Stimulated activated CD8-positive, alpha-beta memory T cell treated with anti-CD3 and anti-CD28 coated beads, Interleukin-7, amount 100 ng/mL, for 1 hour (primary cell): ENCODE measurements around the gene EXOSC1.
"Not testable (repeated sequence)": the region's sequence is repeated elsewhere in the genome, so short reads cannot be mapped to it uniquely, and the experiment has no call there.

ENCODE experiments used
- DNase-seq, 2 donors: peaks; one replicate each; pipeline ENCODE4 v3.0.0-alpha.2; 2020; ENCODE audit warnings: low read depth in 2 of 2

The EXOSC1 gene

DNA sequence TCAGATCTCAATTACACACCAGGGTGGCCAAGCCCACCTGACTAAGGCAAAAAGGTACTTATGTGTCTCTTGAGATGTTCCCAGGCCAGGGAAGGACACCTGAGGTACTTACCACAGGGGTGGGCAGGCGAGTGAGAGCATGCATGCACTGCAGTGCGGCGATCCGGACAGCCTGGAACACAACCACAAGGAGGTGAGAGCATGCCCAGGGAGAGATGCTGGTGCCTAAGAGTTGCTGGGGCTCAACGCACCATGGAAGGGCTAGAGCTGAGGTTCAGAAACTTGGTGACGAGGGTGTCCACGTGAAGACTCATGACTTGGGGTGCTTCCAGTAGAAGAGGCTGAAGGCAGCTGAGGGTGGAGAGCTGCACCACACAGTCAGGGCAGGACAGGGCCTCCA is 13.3 kb upstream of the EXOSC1 start:
- DNase-seq: no peak

DNA sequence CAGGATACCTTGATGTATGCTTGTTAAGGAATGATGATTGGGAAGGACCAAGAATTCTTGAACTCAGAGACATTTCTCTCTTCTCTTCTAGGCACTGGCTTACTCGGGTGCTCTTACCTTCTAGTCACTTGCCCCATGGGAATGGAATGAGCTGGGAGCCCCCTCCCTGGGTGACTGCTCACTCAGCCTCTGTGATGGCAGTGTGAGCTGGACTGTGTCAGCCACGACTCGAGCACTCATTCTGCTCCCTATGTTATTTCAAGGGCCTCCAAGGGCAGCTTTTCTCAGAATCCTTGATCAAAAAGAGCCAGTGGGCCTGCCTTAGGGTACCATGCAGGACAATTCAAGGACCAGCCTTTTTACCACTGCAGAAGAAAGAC is 10.9 kb upstream of the EXOSC1 start:
- DNase-seq: no peak

DNA sequence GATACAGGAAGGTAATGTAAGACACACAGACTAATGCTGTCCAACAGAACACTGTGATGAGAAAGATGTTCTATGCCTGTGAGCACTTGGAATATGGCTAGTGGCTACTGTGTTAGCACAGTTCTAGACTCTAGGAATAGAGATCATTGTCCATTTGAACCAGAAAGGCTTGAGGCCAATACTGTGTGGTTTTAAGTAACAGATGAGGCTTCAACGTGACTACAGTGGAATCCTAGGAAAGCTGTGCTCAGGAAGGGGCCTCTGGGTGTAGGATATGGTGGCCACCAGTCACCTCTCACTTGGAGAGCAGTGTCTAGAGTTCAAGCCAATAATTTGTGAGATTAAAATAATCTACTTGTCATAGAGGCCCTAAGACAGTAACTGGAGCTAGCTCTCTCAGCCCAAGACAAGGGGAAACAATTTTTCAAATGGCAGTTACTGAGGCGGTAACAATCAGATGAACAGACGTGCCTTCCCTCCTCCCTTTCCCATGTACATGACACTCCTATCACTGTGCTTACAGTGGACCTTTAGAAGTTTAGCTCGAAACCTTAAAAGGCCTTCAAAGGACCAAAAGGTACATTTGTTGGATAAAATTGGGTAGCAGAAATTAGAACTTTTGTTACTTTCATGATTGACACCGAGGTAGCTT is 10.4 kb upstream of the EXOSC1 start:
- no peak for DNase-seq

DNA sequence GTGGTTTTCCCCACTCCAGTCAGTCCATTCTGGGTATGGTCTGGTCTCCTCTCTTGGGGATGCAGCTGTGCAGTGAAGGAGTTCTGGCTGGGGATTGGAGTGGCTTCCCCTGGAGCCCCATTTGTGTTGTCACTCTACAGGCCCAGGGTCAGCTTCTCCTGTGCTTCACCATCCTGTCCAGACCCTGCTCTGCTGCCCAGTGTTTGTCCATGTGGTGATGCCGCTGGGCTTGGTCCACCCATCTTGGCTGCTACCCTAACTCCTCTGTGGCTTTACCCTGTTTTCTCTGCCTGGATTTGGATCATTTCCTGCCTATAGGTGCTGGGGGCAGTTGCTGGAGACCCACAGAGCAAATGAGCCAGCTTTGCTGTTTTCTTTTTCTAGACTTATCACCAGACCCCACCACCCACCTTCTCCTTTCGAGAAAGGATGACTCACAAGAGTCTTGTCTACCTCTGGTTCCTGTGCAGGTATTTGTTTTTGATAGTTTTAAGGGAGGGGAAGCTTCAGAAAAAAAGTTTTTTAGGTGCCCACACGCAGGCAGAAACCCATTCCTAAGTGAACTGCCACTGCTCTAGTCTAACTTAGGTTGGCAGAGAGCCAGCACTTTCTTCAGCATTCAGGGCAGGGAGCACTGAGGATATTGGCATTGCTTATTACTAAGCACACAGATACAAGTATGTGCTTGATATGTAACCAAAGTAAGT is 8.7 kb upstream of the EXOSC1 start:
- no peak for DNase-seq

DNA sequence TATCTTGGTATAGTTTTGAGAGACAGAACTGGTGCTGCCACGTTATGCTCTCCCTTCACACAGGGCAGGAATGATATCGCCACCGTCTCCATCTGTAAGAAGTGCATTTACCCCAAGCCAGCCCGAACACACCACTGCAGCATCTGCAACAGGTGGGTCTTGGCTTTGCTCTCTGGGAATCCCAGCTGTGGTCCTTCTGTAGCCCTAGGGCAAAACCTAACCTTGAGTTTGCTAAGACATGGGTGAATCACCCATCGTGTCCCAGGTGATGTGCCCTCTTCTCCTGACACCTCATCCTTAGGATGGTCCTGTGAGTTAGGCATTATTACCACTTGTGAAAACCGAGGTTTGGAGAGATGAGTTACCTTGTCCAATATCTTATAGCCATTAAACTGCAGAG is 6.5 kb upstream of the EXOSC1 start:
- DNase-seq: no peak

DNA sequence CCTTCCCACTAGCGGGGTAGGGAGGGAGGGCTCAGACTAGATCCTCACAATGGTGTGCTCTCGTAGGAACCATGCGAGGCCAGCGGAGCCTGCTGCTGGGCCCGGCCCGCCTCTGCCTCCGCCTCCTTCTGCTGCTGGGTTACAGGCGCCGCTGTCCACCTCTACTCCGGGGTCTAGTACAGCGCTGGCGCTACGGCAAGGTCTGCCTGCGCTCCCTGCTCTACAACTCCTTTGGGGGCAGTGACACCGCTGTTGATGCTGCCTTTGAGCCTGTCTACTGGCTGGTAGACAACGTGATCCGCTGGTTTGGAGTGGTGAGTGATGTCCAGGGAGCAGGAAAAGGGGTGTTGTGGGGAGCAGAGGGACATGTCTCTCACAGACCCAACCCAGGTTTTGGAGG is 5.8 kb upstream of the EXOSC1 start:
- no peak for DNase-seq

DNA sequence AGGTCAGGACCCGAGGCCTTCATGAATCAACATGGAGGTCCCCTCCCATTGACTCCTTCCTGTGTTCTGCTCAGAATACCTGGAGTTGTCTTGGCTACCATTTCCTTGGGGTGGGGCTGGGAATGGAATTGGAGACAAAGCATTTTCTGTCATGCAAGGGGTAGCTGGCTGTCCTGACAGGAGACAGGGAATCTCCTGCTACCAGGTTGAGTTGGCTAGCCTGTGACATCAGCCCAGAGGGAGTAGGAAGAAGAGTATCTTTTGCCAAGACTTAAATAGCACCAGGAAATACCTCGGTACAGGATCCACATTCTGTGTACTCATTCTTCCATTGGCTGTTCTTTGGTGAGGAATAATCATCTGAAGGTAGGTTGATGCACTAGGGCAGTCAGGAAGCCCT is 5.0 kb upstream of the EXOSC1 start:
- DNase-seq: no peak

DNA sequence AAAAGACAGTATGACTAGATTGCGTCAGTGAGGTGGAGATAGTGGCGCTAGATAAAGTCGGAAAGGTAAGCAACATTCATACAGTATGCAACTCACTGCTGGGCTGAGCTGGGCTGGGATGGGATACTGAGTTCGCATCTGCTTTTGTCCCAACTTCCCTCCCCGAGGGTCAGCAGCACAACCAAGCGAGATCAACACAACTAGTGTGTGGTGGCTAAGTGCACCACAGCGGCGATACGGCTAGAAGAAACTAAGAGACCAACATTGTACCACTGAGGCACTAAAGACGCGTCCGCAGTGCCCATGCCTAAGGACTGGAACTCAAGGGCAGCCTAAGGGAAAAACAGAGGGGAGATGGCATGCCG is 467 bp downstream of the EXOSC1 start:
- no peak for DNase-seq

DNA sequence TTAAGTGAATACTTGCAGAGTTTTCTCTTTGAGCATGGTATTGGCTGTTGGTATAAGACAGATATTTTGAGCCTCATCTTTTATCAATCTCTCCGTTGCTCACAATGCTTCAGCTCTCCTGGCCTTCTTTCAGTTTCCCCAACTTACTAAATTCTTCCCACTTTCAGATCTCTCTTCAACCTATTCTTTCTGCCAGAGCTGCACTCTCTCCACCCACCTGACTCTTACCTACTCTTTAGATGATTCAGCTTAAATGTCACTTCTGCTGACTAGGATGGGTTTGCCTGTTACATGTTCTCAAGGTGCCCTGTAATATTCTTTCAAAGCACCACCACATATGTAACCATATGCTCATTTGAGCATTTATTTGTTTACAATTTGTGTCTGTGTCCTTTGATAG is 1.6 kb downstream of the EXOSC1 start:
- no peak for DNase-seq

DNA sequence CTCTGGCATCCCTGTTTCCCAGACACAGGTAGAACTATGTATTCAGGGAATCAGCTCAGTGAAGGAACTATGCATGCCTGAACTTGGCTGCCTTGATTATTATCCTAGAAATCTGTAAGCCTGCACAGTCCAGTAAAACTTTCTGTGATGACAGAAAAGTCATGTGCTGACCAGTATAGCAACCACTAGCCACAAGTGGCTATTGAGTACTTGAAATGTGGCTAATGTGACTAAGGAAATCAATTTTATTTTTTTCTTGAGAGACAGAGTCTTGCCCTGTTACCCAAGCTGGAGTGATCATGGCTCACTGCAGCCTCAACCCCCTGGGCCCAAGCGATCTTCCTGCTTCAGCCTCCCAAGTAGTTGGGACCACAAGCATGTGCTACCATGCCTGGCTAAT is 3.5 kb downstream of the EXOSC1 start:
- no peak for DNase-seq

DNA sequence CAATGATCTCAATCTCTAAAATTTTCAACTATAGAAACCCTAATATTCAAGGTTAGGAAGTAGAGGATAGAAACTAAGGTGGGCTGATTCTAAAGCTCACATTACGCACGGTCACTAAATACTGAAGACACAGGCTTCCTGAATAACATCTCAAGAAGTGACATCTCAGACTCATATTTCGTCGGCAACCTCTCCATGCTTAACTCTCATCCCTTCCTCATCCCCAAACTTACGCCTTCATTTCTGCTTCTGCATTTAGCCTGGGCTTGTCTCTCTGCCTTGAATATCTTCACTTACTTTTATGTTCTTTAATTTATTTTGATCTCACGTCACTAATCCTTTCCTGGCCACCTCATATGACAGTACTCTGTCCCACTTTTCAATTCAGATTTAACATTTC is 10.6 kb downstream of the EXOSC1 start:
- DNase-seq: no peak

DNA sequence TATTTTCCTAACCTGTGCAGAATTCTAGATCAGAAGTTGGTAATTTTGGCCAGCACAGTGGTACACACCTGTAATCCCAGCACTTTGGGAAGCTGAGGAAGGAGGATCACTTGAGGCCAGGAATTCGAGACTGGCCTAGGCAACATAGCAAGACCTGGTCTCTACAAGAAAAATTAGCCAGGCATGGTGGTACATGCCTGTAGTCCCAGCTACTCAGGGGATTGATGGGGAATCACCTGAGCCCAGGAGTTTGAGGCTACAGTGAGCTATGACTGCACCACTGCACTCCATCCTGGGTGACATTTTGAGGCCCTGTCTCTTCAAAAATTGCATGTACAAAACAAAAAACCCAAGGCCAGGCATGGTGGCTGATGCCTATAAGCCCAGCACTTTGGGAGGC is 11.2 kb downstream of the EXOSC1 start:
- DNase-seq: no peak

DNA sequence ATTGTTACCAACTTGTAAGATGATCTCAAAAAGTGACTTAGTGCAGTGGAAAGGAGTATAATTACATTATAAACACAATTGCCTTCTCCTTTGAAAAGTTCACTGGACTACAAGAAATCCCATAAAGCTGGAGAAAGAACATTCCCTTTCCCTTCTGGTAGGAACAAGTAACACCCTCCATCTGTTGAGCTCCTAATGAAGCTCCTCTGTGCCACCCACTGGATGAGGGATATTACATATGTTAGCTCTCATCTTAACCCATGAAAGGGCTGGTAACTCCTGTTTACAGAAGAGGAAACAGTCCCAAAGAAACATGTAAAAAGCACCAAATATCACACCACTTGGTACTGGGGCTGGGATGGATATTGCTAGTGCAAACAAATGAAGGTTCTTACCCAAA is 11.8 kb downstream of the EXOSC1 start:
- DNase-seq: no peak

DNA sequence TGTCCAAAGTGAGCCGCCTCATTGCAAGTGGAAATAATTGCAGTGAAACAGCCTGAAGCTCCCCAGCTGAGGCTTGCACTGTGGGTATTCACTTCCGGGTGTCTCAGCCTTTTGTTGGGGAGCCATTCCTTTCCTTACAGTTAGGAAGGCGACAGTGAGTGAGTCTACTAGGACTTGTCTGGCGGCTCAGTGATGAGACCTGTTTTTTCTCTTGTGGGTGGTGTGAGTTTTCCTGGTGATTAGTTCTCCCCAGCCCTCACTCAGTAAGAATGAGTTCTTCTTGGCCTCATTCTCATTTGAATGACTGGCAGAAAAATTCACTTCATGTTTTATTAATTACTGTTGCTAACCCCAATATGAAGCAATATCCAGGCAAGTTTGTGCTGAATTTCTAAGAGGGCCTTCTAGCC is 17.2 kb downstream of the EXOSC1 start:
- no peak for DNase-seq

DNA sequence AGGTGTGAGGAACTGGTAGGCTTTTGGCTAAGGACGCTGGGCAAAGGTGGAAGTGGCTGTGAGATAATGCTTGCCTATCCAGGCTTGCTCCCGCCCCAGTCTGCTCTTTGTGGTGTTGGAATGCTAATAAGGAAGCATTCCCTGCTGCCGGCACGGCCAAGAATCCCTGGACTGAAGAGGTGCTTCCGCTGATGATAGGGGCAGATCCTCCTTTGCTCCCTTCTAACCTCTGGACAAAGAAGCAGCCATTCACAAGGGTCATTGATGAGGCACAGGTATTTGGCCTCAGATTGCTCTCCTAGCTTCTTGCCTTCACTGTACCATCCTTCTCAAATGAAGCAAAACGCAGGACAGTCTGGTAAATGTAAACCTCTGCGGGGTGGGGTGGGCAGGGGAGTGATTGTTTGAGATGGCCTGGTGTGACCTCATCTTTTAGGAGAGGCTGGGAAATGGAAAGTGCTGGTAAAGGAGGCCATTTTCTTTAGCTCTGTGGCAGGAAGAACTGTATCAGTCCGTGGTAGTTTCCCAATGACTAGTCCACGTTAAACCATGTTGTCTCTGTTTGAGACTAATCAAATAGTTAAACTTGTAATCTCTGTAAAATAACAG is 18.1 kb downstream of the EXOSC1 start:
- no peak for DNase-seq

DNA sequence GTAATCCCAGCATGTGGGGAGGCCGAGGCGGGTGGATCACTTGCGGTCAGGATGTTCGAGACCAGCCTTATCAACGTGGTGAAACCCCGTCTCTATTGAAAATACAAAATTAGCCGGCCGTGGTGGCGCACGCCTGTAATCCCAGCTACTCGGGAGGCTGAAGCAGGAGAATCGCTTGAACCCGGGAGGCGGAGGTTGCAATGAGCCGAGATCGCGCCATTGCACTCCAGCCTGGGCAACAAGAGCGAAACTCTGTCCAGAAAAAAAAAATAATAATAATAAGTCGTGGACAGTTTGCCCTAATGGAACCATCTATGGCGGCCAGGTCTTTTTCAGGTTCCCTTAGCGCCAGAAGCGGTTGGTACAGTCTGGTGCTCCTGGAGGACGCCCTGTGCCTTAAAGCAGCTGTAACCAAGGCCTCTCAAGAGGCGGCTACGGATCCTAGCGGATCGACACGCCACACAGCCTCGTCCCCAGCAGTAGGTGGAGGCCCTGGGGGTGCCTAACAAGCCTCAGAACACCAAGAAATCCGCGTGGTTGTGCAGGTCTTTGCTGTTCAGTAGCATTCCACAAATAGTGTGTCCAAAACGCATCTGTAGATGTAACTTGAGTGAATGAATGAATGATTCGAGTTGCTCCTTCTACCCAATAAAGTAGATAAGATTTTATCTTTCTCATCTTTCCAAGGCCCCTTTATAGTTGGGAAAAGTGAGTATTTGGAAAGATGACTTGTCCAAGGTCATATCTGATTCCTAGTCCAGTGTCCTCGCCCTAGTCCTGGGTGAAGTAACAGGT is 18.8 kb downstream of the EXOSC1 start:
- DNase-seq: no peak

DNA sequence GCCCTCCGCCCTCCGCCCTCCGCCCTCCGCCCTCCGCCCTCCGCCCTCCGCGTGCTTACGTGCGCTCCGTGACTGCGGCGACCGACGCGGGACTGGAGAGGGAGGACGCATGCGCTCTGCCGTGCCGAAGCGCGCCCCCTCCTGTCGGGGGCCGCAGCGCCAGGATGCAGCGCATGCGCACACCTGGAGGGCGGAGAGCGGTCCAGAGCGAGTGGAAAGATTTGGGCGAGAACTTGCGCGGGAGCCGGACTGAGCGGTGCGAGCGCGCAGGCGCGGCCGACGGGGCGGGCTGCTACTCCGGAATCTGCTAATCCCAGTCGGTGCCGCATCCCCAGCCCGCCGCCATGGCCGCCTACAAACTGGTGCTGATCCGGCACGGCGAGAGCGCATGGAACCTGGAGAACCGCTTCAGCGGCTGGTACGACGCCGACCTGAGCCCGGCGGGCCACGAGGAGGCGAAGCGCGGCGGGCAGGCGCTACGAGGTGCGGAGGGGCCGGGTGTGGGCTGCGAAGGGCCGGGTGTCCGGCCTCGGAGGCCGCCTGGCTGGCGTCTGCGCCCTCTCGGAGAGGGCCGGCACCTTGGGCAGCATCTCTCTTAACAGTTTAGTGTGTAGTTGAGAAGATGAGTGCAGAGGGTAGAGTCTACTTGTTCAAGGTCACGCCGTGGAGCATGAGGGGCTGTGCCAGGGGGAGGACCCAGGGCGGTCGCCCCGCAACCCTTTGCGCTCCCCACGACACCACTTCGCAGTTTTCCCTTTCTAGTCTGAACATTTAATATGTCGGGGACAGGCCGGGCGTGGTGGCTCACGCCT is 19.6 kb downstream of the EXOSC1 start, which contains the start of gene PGAM1:
Gene PGAM1, plus strand, starts transcription at position 228 of the 812 bp plus-strand sequence. Its CDS starts 117 bp downstream, at position 345.
- DNase-seq: peak; percentile 86

DNA sequence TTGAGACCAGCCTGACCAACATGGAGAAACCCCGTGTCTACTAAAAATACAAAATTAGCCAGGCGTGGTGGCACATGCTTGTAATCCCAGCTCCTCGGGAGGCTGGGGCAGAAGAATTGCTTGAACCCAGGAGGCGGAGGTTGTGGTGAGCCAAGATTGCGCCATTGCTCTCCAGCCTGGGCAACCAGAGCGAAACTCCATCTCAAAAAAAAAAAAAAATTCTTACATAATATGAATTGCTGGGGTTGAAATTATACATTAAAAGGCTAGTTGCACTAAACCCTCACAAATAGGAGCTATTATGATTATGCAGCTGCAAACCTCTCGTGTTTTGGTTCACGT is 22.1 kb downstream of the EXOSC1 start:
- DNase-seq: not testable (repeated sequence)

DNA sequence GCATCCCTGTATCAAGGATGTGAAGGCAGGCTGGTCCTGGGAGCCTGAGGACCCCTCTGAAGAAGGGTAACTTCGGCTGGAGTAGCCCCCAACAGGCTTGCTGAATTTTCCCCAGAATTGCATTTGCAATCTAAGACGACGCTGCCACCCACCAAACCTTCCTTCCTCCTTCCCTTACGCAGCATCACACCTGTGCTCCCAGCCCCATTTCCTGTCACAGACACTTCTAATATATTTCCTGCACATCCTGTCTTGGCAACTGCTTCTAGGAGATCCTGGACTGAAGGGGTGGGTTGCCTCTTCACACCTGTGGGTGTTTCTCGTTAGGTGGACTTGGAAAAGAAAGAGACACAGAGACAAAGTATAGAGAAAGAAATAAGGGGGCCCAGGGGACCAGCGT is 29.2 kb downstream of the EXOSC1 start:
- DNase-seq: no peak

DNA sequence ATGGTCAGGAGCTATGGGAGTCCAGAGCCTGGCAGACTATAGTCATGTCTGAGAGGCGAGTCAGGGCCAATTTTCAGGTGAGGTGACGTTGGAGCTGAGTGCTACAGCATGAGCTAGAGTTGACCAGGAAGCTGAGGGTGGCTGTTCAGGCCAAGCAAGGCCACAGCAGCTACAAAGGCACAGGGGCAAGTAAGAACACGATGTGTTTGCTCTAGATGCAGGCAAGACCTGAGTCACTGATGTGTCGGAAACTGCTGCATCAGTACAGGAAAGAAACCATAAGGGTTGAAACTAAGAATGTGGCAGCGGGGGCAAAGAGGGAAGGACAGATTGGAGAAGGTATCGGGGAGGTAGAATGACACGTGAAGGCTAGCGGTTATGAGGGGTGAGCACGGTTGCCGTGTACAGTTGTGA is 32.9 kb downstream of the EXOSC1 start:
- no peak for DNase-seq

DNA sequence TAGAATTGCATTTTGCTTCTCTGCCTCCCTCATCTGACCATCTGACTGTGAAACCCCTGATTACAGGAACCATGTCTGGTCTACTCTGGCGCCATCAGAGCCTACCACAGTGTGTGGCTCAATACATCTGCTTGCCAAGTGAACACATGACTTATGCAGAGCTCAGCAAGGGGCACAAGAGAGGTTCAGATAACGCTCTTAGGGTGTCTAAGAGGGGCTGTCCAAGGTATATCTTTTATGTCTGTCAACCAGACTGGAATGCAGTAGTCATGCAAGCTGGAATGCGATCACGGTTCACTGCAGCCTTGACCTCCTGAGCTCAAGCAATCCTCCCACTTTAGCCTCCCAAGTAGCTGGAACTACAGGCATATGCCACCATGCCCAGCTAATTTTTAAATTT is 34.4 kb downstream of the EXOSC1 start:
- DNase-seq: no peak

DNA sequence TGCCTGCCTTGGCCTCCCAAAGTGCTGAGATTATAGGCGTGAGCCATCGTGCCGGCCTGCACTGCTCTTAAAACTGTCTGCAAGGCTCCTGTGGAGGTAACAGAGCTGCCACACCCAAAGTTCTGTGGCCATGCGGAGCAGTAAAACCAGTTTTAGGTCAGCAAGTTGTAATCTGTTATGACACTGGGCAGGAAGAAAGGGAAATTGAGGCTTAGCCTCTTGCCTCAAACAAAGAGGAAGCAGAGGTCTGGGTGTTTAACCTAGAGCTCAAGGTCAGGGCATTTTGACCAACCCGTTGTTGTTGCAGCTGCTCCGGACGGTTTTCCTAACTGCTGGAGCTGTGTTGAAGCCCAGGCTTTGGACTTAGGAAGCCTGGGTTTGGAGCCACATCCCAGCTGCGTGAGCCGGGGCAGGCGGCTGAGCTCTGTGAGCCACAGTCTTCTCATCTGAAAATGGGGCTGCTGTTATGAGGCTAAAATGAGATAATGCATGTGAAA is 37.3 kb downstream of the EXOSC1 start:
- DNase-seq: no peak
